Measurements from ENCODE around the gene G0S2.

DNA sequence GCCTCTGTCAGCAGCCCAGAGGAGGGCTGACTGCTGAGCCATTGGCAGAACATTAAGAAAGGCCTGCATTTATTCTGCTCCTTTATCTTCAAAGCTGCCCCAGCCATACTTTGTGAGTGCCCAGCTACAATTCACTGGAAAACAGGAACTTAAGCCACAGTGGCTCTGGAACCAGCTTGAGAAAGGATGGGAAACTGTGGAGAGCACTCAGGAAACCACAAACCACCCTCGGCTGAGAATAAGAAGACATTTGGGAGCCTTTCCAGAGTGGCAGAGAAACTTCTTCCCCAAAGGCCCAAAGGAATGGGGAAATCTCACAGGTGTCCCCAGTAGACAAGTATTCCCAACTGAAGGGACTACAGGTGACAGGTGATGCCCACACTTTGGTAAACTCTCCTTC lies 24.8 kb upstream of the G0S2 start:
- no peak for TF ChIP-seq EZH2 (IDR thresholded peaks at IDR 0.05; ENCODE audit: low read length)
- TF ChIP-seq, protein P1, sequence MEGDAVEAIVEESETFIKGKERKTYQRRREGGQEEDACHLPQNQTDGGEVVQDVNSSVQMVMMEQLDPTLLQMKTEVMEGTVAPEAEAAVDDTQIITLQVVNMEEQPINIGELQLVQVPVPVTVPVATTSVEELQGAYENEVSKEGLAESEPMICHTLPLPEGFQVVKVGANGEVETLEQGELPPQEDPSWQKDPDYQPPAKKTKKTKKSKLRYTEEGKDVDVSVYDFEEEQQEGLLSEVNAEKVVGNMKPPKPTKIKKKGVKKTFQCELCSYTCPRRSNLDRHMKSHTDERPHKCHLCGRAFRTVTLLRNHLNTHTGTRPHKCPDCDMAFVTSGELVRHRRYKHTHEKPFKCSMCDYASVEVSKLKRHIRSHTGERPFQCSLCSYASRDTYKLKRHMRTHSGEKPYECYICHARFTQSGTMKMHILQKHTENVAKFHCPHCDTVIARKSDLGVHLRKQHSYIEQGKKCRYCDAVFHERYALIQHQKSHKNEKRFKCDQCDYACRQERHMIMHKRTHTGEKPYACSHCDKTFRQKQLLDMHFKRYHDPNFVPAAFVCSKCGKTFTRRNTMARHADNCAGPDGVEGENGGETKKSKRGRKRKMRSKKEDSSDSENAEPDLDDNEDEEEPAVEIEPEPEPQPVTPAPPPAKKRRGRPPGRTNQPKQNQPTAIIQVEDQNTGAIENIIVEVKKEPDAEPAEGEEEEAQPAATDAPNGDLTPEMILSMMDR (optimal IDR thresholded peaks at IDR 0.05 in 1 of 3, IDR thresholded peaks at IDR 0.05 in 1 of 3, conservative IDR thresholded peaks at IDR 0.05 in 1 of 3; ENCODE audit: extremely low read depth in 1 of 3, insufficient read depth in 2 of 3, low read length in 3 of 3): no peak
